ENCODE measurements around the gene KIFC1. TPM values are rescaled to one million over a fixed set of nuclear protein-coding genes. Genes with fewer than 3 reads are reported as not detected.

Gene KIFC1
- total and polyA plus RNA-seq, 2 of the 4 experiments (the other 2 are of a cell fraction), result 33.9 to 40.6 TPM

- Histone ChIP-seq H4K91ac (ENCODE audit: insufficient read depth, low read depth, low read length) (no peak overlapping the region), H3K56ac (ENCODE audit: extremely low read depth, insufficient read depth, low read length) (no peak overlapping the region), H4K20me1 (ENCODE audit: insufficient read depth, low read length) (peaks cover 19% of the 10 kb centered on the region), H2AFZ (replicated peaks; ENCODE audit: low read length, poor library complexity) (no peak overlapping the region), H3K9me1 (ENCODE audit: insufficient read depth, low read length) (peaks cover 5% of the 10 kb centered on the region), H3K4me3 (ENCODE audit: insufficient read depth, low read depth, low read length) (no peak overlapping the region), H2BK20ac (ENCODE audit: low read depth, low read length) (no peak overlapping the region), H3K4me2 (ENCODE audit: low read depth, low read length) (peak overlapping the region; percentile 7; the same call in 1 of the 2 replicates), H3K79me1 (ENCODE audit: low read depth in 1 of 2, low read length in 2 of 2) (peaks cover 12 to 60% of the 10 kb centered on the region in 2 experiments), H3K4me1 (ENCODE audit: control insufficient read depth, insufficient read depth, low read length) (peaks cover 7% of the 10 kb centered on the region), H3K23ac (ENCODE audit: low read depth, low read length) (peak overlapping the region; percentile 56), H3K4ac (ENCODE audit: low read depth, low read length) (peak overlapping the region; percentile 22; the same call in 1 of the 2 replicates), H3K18ac (ENCODE audit: low read depth, low read length) (no peak overlapping the region), H2BK15ac (ENCODE audit: low read depth, low read length) (no peak overlapping the region), H3K27me3 (ENCODE audit: control insufficient read depth, insufficient read depth, low read length) (no peaks in the 10 kb centered on the region), H4K8ac (ENCODE audit: low read depth in 2 of 2, low read length in 2 of 2) (peak overlapping the region in 1 of 2 experiments; percentile 1; a peak in 1 of 4 replicates), H2AK5ac (ENCODE audit: low read depth, low read length) (no peak overlapping the region), H3K14ac (replicated peaks; ENCODE audit: low read depth, low read length) (no peak overlapping the region), H3K36me3 (ENCODE audit: control insufficient read depth, insufficient read depth, low read length) (peaks cover 40% of the 10 kb centered on the region), H2BK120ac (ENCODE audit: low read depth, low read length) (no peak overlapping the region), H3K9me3 (ENCODE audit: control insufficient read depth, insufficient read depth, low read length) (no peaks in the 10 kb centered on the region), H2BK5ac (ENCODE audit: low read depth, low read length, poor library complexity, severe bottlenecking) (no peak overlapping the region), H2AK9ac (replicated peaks; ENCODE audit: low read depth, low read length, poor library complexity) (no peak overlapping the region), H3K9ac (ENCODE audit: low read depth, low read length) (no peak overlapping the region; the same call in 1 of the 2 replicates), H4K5ac (ENCODE audit: low read depth, low read length) (no peak overlapping the region), H3K27ac (ENCODE audit: insufficient read depth, low read length) (no peak overlapping the region)
- ATAC-seq (ENCODE audit: low read depth) (no peak), DNase-seq (no peak)
- in situ Hi-C loops (cut with MboI; ENCODE audit: low sequenced_read_pairs), result no loop called here
- no TSS peak for BruUV-seq (replicated peaks)
- ChIA-PET POLR2A (ENCODE audit: unreplicated experiment) (no interaction called here), CTCF (interaction anchor here (0.6 to 0.7 kb wide), 2 partner anchors 22 to 28 kb away, joined by 3 to 4 read pairs; no protein-coding TSS in a partner anchor)
- dilution Hi-C loops (cut with HindIII; ENCODE audit: low sequenced_read_pairs, unreplicated experiment), result no loop called here
- TF ChIP-seq RCOR1 (IDR thresholded peaks at IDR 0.05; ENCODE audit: insufficient replicate concordance, low read length), result no peak
- TF ChIP-seq ELK1 (IDR thresholded peaks at IDR 0.05; ENCODE audit: borderline replicate concordance, low read depth, low read length), result no peak
- TF ChIP-seq SMC3 (IDR thresholded peaks at IDR 0.05; ENCODE audit: low read depth, low read length), result no peak
- no peak for TF ChIP-seq RAD21 (IDR thresholded peaks at IDR 0.05; ENCODE audit: low read length)
- intact Hi-C loops (cut with micrococcal nuclease), result no loop called here
- WGBS, 2 experiments (ENCODE audit: extremely low coverage in 2 of 2, insufficient read length in 1 of 2), result no CpG with 5 or more reads among the region's 10 CpGs
These were observed 20.8 kb downstream of the KIFC1 start for GRCh38 chr6:33412140-33413009.
